OCI-LY1 (cell line): Measurements from ENCODE around the gene SPTSSA.

Source experiments
- CTCF ChIP-seq: fragments of 200-600 bp; sonication (generic), shearing (Covaris generic); IDR thresholded peaks from 2 replicates; pipeline ENCODE4 v1.5.1; 2017; ENCODE audit warnings: mild to moderate bottlenecking, antibody characterized with exemption, low read length, moderate library complexity, mixed read lengths
- EZH2 ChIP-seq: fragments of 200-600 bp; sonication (generic), shearing (Covaris generic); IDR thresholded peaks from 2 replicates; pipeline ENCODE4 v1.8.0; 2017; ENCODE audit warnings: borderline replicate concordance, mixed run types, mild to moderate bottlenecking, antibody characterized with exemption, low read length, moderate library complexity, mixed read lengths

- TF ChIP-seq EZH2: no peak
- no peak for TF ChIP-seq CTCF
These were observed 34.1 kb upstream of the SPTSSA start for GRCh38 chr14:34496007-34496678.
